ENCODE measurements around the gene PLA2G4E.

DNA sequence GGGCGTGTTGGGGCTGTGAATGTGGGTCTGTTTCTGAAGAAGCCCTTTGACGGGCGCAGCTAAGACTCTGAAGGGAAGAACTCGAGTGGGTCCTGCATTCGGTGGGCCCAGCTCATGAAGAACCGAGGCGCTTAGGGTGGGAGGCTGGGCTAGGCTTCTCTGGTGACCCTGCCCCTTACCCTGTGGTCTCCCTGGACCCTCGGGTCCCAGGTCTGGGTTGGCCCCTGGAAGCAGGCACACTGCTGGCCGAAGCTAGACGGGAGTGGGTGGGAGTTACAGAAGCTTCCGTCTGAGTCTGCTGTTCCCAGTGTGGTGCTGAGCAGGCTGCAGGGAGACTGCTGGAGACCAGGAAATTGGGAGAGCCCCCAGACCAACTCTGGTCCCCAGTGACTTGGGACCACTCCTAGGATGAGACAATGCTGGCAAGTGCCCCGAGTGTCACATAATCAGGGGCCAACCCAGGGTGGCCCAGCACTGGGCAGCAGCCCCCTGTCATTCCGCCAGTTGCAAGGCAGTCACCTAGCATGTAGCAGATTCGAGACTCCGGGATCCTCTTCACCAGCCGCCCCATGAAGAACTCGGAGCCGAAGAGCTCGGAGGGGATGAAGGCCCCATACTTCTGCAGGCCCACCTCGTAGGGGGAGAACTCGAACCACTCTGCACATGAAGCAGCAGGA, 31.8 kb downstream of the PLA2G4E start:
- TF ChIP-seq TAF1 (IDR thresholded peaks at IDR 0.05; ENCODE audit: low read depth, low read length) (no peak), SPI1 (IDR thresholded peaks at IDR 0.05; ENCODE audit: low read depth, low read length) (no peak), POLR2A (IDR thresholded peaks at IDR 0.05; ENCODE audit: low read depth, low read length) (no peak)
